ENCODE data around the gene PGBD5.
"Not testable (repeated sequence)": the region's sequence is repeated elsewhere in the genome, so short reads cannot be mapped to it uniquely, and the experiment has no call there.

Gene PGBD5

GRCh38 chr1:230425252-230426091 is 660 bp downstream of the PGBD5 start:
- in situ Hi-C loops (cut with MboI; ENCODE audit: low sequenced_read_pairs): no loop called here

- in situ Hi-C loops (cut with MboI; ENCODE audit: low sequenced_read_pairs): no loop called here
Measured at GRCh38 chr1:230424391-230425251, 1.5 kb downstream of the PGBD5 start.

GRCh38 chr1:230423951-230424350 is 2.2 kb downstream of the PGBD5 start:
- in situ Hi-C loops (cut with MboI; ENCODE audit: low sequenced_read_pairs): no loop called here

- in situ Hi-C loops (cut with MboI; ENCODE audit: low sequenced_read_pairs): no loop called here
Measured at GRCh38 chr1:230423261-230423660, 2.9 kb downstream of the PGBD5 start.

- in situ Hi-C loops (cut with MboI; ENCODE audit: low sequenced_read_pairs): no loop called here
Measured at GRCh38 chr1:230422221-230422981, 3.7 kb downstream of the PGBD5 start.

- in situ Hi-C loops (cut with MboI; ENCODE audit: low sequenced_read_pairs): no loop called here
Measured at GRCh38 chr1:230421481-230421880, 4.7 kb downstream of the PGBD5 start.

- in situ Hi-C loops (cut with MboI; ENCODE audit: low sequenced_read_pairs): not testable (repeated sequence)
Measured at GRCh38 chr1:230420372-230420771, 5.8 kb downstream of the PGBD5 start.

GRCh38 chr1:230416430-230416829 is 9.7 kb downstream of the PGBD5 start:
- in situ Hi-C loops (cut with MboI; ENCODE audit: low sequenced_read_pairs): no loop called here

GRCh38 chr1:230415405-230416132 is 10.6 kb downstream of the PGBD5 start:
- in situ Hi-C loops (cut with MboI; ENCODE audit: low sequenced_read_pairs): no loop called here

- in situ Hi-C loops (cut with MboI; ENCODE audit: low sequenced_read_pairs): no loop called here
Measured at GRCh38 chr1:230414694-230415093, 11.4 kb downstream of the PGBD5 start.

GRCh38 chr1:230414102-230414501 is 12.0 kb downstream of the PGBD5 start:
- in situ Hi-C loops (cut with MboI; ENCODE audit: low sequenced_read_pairs): no loop called here

- in situ Hi-C loops (cut with MboI; ENCODE audit: low sequenced_read_pairs): no loop called here
Measured at GRCh38 chr1:230413061-230413460, 13.1 kb downstream of the PGBD5 start.

GRCh38 chr1:230408971-230409370 is 17.2 kb downstream of the PGBD5 start:
- in situ Hi-C loops (cut with MboI; ENCODE audit: low sequenced_read_pairs): no loop called here

- in situ Hi-C loops (cut with MboI; ENCODE audit: low sequenced_read_pairs): no loop called here
Measured at GRCh38 chr1:230407351-230407750, 18.8 kb downstream of the PGBD5 start.

- in situ Hi-C loops (cut with MboI; ENCODE audit: low sequenced_read_pairs): not testable (repeated sequence)
Measured at GRCh38 chr1:230406727-230407126, 19.4 kb downstream of the PGBD5 start.

- in situ Hi-C loops (cut with MboI; ENCODE audit: low sequenced_read_pairs): no loop called here
Measured at GRCh38 chr1:230403442-230403841, 22.7 kb downstream of the PGBD5 start.

- in situ Hi-C loops (cut with MboI; ENCODE audit: low sequenced_read_pairs): no loop called here
Measured at GRCh38 chr1:230401763-230402294, 24.3 kb downstream of the PGBD5 start.

- in situ Hi-C loops (cut with MboI; ENCODE audit: low sequenced_read_pairs): no loop called here
Measured at GRCh38 chr1:230401101-230401500, 25.0 kb downstream of the PGBD5 start.

GRCh38 chr1:230400007-230400344 is 26.2 kb downstream of the PGBD5 start:
- in situ Hi-C loops (cut with MboI; ENCODE audit: low sequenced_read_pairs): no loop called here

- in situ Hi-C loops (cut with MboI; ENCODE audit: low sequenced_read_pairs): no loop called here
Measured at GRCh38 chr1:230399321-230400006, 26.7 kb downstream of the PGBD5 start.

All from hTERT RPE-1 (cell line).